Measurements from ENCODE around the gene AADACL3.

DNA sequence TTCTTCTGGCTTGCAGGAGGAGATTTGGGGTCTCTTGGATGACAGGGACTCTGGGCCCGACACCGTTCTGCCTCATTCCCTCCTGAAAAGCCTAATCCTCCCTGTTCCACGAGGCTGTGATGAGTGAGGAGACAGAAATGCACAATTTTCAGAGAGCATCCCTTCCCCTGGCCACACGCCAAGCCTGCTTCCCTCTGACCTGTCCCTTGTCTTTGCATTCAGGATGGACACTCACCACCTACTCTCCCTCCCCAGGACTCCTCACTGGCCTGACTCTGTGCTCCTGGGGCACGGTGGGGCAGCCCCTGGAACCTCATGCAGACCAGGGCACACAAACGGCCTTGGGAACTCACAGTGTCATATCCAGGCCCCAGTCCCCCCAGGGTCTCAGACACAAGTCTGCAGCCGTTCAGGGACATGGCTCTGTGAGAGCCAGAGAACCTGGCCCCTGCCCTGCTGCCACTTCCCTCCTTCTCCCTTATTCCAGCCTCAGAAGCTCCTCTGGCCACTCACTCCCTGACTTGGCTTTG is 54.1 kb downstream of the AADACL3 start:
- TF ChIP-seq POLR2A (IDR thresholded peaks at IDR 0.05; ENCODE audit: extremely low read depth, insufficient read length) = no peak
- TF ChIP-seq, protein P1, sequence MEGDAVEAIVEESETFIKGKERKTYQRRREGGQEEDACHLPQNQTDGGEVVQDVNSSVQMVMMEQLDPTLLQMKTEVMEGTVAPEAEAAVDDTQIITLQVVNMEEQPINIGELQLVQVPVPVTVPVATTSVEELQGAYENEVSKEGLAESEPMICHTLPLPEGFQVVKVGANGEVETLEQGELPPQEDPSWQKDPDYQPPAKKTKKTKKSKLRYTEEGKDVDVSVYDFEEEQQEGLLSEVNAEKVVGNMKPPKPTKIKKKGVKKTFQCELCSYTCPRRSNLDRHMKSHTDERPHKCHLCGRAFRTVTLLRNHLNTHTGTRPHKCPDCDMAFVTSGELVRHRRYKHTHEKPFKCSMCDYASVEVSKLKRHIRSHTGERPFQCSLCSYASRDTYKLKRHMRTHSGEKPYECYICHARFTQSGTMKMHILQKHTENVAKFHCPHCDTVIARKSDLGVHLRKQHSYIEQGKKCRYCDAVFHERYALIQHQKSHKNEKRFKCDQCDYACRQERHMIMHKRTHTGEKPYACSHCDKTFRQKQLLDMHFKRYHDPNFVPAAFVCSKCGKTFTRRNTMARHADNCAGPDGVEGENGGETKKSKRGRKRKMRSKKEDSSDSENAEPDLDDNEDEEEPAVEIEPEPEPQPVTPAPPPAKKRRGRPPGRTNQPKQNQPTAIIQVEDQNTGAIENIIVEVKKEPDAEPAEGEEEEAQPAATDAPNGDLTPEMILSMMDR (IDR thresholded peaks at IDR 0.05; ENCODE audit: low read depth, low read length) = no peak
- no peak for TF ChIP-seq MYC (IDR thresholded peaks at IDR 0.05; ENCODE audit: low read depth, low read length)
- TF ChIP-seq, protein P2, sequence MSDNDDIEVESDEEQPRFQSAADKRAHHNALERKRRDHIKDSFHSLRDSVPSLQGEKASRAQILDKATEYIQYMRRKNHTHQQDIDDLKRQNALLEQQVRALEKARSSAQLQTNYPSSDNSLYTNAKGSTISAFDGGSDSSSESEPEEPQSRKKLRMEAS (IDR thresholded peaks at IDR 0.05; ENCODE audit: low read depth, low read length) = no peak
